ENCODE measurements around the gene AMER3.
"Not testable (repeated sequence)": the region's sequence is repeated elsewhere in the genome, so short reads cannot be mapped to it uniquely, and the experiment has no call there.

The AMER3 gene, protein sequence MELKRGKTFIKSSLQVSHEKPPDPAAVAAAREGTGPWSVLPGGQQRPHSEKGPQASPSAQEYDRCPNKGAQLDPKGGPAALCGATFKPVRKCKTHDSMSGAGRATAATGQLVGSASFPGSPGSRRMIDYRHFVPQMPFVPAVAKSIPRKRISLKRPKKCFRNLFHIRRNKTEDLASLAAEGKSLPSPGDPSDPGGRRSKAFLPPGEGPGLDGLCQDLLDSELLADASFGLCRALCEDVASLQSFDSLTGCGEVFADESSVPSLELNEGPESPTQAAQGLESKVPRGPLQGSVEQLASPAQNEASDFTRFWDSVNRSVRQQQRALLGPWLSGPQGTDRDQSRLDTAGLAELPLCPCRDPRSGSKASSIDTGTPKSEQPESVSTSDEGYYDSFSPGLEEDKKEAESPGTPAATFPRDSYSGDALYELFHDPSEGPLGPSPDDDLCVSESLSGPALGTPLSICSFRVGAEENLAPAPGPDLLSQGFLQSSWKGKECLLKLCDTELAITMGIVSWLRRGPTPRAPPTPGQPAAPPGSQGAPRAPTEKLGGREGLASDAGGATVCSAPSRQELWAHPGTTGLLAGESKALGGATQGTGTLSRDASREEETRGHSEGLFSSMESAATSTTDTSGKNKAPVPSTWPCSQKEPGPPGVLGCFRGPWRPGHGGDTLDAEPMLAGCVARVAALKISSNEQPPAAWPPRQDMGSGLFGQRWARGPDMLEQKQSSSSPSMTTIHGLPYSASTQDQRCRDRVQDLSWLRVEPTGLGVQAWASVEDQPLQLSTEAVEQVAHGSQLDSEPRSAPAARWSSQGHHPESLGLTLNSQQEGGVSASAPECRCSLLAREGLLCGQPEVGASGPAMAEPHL

DNA sequence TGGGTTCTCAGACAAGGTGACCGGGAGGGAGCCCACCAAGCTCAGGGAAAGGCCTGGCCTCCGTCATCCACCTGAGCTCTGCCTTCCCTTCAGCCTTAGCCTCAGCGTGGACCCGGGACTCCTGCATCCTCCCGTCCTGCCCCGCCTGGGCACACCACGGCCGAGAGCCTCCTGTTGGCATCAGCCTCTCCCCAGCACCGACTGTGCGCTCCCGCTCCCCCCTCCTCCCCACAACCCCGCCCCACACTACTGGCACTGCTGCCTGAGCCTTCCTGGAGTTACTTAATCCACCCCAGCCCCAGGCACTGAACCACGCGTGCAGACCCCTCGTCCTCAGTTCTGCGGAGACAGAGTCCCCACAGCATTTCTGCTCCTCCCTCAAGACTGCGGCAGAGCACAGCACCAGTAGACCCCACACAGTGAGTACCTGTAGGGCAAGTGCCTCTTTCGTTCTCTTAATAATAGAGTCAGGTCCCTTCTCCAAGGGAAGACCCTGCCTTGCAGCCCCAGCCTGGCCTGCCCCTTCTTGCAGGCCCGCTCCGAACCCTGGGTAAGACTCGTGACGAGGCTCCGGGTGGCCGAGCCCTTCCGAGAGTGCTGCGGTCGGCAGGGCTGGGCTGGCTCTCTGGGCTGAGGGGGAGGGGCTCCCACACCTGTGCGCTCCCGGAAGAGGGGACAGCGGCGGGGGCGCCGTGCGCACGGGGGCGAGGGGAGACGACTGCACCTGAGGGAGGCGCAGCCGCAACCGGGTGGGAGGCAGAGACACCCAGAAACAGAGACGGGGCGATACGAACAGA is at the start of gene AMER3:
TSS of gene AMER3 (plus strand) at position 285 of the 797 bp plus-strand sequence. CDS start 6,533 bp downstream, outside the sequence.
- DNase-seq = peak; percentile 47

GRCh38 chr2:130714795-130715194 is 40.5 kb upstream of the AMER3 start:
- not testable (repeated sequence) for DNase-seq

- no peak for DNase-seq
Measured at GRCh38 chr2:130720036-130720435, 35.3 kb upstream of the AMER3 start.

GRCh38 chr2:130720528-130720927 is 34.8 kb upstream of the AMER3 start:
- no peak for DNase-seq

GRCh38 chr2:130724455-130724854 is 30.9 kb upstream of the AMER3 start:
- DNase-seq = no peak

DNA sequence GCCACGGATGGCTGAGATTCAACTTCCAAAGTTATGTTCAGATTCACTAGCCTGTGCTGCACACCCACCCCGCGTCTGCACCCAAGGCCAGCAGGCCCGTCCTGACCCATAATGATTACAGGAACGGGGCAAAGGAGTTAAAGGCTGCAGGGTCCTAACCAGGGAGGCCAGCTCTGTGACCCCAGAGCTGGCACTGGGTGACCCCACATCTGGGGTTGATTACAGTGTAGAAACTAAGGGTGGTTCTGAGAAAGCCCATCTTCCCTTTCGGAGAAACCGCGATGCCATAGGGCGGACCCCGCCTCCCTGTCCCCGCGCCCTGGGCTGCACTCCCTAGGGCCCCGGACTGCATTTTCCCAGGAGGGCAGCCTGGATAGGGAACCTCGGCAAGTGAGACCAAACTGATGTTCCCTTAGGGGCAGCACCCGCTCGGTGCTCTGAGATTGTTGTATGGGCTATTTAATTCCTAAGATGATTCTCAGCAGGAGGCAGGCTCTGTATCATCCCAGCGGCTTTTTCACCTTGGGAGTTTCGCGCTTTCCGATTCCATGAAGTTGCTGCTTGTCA is 28.6 kb upstream of the AMER3 start:
- no peak for DNase-seq

GRCh38 chr2:130727286-130727924 is 27.9 kb upstream of the AMER3 start:
- peak; percentile 83 for DNase-seq

- peak; percentile 73 for DNase-seq
Measured at GRCh38 chr2:130728007-130728454, 27.3 kb upstream of the AMER3 start.

DNA sequence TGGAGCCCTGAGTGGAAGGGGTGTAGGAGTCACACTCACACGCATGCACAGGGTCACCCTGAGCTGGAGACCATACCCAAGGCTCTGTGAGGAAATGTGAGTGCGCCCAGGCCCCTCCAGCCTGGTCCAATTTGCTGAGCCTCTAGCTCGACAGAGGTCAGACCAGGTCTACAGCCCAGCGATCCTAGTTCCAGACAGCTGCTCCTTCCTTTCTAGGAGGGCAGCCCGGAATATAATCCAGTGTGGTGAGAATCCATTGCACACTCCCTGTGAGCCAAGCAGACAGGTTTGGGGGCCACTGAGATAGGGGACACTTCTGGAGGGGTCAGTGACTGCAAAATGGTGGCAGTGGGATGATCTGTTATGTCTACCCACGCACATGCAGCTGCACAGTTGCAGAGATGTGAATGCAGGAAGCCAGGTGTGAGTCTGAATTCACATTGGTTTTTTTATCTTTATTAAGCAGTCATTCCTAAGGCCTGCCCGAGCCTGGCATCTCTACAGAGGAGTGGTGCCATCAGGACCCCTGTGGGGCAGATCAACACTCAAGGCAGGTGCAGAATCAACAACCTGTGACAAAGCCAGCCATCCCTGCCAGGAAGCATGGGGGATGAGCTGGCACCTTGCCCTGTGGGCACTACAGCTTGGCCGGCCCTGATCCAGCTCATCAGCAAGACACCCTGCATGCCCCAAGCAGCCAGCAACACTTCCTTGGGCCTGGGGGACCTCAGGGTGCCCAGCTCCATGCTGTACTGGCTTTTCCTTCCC is 26.6 kb upstream of the AMER3 start, which contains the start of gene GPR148:
TSS of gene GPR148 (plus strand) at position 522 of the 768 bp plus-strand sequence. CDS start at position 604, 82 bp downstream.
- DNase-seq = peak; percentile 92

- peak; percentile 80 for DNase-seq
Measured at GRCh38 chr2:130729322-130730299, 25.7 kb upstream of the AMER3 start.

DNA sequence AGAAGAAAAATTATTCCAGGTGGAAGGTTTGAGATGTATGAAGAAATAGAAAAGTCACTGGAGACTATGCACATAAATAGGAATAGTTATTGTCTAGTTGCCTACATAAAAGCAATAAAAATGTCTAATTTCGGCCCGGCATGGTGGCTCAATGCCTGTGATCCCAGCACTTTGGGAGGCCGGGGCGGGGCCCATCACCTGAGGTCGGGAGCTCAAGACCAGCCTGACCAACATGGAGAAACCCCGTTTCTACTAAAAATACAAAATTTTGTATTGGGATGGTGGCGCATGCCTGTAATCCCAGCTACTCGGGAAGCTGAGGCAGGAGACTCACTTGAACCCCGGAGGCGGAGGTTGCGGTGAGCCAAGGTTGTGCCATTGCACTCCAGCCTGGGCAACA is 23.1 kb upstream of the AMER3 start:
- DNase-seq = not testable (repeated sequence)

GRCh38 chr2:130735200-130735599 is 20.1 kb upstream of the AMER3 start:
- DNase-seq = no peak

DNA sequence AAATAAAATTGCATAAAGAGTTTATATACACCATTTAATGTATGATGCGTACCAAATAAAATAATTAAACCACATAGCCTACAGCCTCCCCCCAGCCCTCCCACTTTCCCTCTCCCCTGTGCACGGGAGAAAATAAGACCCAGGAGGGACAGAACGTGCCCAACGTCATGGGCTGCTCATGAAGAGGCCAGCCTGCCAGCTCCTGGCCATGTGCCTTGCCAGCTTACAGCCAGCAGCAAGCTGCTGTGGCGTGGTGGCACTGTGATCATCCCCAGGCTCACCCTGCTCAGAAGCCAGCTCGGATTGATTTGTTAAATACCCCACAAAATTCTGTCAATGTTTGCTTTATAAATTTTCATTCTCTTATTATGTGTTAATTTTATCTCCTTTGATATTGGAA is 18.9 kb upstream of the AMER3 start:
- DNase-seq = no peak

DNA sequence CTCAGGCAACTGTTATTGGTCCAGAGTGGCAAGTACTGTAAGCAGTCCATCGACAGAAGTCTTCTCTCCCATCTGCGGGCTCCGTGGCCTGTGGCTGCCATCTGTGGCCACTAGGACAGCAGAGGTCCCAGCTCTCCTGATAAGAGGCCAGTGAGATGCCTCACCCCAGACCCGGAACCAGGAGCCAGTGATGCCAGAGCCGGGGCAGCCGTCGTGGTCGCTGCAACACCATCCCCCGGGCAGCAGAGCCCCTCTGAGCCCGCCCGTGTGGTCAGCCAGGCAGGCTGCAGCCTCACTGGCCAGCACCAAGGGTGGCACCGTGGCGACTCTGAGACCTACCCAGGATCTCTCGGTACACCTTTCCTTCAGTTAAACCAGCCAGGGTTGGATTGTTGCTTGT is 17.7 kb upstream of the AMER3 start:
- DNase-seq = no peak

DNA sequence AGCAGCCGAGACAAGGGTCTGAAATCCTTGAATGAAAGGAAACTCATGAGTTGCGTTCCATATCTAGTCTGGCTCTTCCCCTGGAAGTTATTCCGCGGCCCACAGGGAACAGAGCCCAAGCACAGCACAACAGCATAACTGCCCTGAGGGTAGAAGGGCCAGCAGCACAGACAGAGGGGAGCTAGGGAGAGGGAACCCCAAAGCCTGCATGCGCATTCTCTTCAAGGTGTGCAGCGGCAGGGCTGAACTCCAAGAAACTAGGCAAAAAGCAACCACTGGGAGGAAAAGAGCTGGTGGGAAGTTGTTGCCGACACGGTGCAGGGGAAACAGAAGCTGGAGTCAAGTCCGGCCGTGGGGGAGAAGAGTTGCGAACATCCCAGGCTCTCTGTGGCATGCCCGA is 14.7 kb upstream of the AMER3 start:
- no peak for DNase-seq

- no peak for DNase-seq
Measured at GRCh38 chr2:130743278-130743677, 12.1 kb upstream of the AMER3 start.

DNA sequence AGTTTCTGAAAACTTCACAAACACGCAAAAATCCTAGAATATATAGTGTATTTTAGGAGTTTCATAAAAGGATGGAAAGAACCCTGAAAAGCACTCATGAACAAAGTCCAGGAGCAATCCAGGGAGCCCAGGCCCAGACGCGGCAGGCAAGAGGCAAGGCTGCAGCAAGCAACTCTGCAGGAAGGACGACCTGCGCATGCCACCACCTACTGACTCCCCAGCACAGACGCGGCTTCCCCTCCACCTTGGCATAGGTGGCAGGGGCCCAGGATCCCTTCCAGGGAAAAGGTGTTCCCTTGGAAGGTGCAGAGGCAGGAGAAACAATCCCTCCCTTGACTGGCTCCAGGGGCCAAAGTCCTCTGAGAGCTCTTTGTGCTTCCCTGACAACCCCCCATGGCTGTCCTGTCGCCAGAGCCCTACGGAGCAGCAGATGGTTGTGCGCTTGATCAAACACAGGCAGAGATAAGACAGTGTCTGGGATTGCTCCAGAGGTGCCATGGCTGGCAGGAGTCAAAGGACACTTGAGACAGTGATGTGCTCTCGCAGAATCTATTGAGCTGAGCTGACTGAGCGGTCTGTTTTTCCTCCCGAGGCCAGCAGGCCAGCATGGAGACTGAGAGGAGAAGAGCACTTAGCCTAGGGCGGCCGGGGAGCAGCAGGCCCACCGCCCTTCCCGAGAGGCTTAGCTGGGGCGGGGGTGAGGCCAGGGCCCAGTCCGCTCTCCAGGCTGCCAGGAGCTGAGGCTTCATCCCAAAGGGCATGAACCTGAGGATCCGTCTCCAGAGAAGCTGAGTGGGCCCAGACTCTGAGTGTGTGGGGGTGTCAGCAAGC is 10.8 kb upstream of the AMER3 start:
- DNase-seq = peak; percentile 52

DNA sequence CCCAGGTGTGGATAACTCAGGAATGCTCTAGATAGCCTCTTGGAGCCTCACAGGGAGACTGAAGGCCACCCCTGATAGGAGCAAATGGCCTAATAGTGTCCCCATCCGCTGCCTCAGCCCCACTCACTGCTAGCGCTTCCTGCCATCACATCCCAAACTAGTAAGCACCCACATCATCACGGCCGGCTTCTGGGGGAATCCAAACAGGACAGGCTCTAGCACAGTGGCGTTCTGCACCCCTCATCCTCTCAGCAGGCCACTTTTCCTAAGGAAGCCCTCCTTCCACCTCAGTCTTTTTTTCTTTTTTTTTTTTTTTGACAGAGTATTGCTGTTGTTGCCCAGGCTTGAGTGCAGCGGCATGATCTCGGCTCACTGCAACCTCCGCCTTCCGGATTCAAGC is 6.3 kb upstream of the AMER3 start:
- no peak for DNase-seq

DNA sequence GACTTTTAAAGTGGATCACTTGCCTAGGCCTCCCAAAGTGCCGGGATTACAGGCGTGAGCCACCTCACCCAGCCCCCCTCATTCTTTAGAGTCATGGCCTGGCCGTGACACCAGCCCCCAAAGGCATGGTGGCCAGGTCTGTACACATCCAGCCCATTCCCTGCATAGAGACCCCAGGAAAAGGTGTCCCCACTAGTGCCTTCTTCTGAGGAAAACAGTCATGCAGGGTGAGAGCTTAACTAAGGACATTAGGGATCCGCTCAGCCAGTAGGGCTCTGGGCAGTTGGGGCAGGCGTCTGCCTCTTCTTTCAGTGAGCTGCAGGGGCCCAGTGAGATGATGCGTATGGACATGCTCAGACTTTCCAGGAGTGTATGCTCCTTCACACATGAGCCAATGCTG is 5.7 kb upstream of the AMER3 start:
- no peak for DNase-seq

Measured in NCI-H2029 (cell line).